GM18502 (cell line): ENCODE data around the gene METTL22.

Experiments
- ATAC-seq: cut with Tn5 transposase; IDR thresholded peaks from one replicate; pipeline ENCODE4 v1.9.1; 2021; ENCODE audit warnings: mild to moderate bottlenecking; ENCODE audit not compliant: unreplicated experiment, poor library complexity

The METTL22 gene

GRCh38 chr16:8683640-8684039, 62.1 kb downstream of the METTL22 start:
- ATAC-seq: no peak

GRCh38 chr16:8685617-8686016, 64.1 kb downstream of the METTL22 start:
- no peak for ATAC-seq

DNA sequence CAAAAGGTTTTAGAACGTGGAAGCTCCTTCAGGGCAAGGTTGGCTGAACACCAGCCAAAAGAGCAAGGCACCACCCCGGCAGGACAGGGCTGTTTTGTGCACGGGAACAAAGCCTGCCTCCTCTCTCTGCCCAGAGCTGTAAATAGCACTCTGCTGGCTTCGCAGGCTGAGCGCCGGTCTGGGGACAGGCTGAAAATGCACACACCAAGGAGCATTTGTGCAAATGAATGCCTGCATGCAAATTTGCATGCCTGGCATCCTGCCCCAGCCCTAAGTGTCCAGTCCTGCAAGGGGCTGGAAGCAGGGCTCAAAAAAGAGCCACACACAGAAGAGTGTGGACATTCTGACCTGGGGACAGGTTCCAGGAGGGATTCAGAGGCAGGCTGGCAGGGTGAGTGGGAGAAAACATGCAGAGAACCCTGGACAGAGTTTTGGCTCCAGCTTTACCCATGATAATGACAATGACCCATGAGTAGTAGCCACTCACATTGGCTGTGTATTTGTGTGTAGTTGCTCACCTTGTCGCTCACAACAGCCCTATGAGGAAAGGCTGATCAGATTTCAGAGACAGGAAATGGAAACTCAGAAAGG, 64.6 kb downstream of the METTL22 start:
- ATAC-seq: no peak

GRCh38 chr16:8686879-8687278, 65.4 kb downstream of the METTL22 start:
- ATAC-seq: no peak

DNA sequence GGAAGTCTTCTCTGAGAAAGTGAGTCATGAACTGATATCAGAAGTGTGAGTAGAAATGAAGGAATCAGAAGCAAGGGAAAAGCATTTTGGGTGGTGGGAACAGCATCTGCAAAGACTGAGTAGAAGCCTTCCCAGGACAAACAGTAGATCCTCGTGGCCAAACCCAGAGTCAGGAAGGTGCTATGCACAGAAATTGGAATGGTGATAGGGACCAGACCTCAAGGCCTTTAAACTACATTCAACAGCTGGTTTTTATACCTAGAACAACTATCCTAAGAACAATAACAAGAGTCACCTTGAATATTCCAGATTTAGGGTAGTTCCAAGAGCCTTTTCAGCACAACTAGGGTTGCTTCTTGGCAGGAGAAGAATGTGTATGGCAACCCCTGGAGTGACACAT, 68.2 kb downstream of the METTL22 start:
- ATAC-seq: no peak

DNA sequence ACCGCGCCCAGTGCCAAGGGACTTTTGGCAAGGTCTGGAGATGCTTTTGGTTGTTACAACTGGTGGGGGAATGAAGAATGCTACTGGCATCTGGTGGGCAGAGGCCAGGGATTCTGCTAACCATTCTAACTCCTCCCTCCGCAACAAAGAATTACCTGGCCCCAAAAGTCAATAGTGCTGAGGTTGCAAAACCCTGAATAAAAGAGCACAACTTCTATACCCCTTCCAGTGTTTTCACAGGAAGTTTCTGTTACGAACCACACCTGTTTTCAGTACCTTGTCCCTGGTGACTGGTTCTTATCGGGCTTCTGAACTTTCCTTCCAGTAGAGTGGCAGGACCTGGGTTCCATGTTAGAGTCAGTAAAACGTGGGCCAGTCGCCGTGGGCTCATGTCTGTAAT, 70.2 kb downstream of the METTL22 start:
- ATAC-seq: no peak

- no peak for ATAC-seq
Observed at GRCh38 chr16:8694795-8695728, 73.6 kb downstream of the METTL22 start.

DNA sequence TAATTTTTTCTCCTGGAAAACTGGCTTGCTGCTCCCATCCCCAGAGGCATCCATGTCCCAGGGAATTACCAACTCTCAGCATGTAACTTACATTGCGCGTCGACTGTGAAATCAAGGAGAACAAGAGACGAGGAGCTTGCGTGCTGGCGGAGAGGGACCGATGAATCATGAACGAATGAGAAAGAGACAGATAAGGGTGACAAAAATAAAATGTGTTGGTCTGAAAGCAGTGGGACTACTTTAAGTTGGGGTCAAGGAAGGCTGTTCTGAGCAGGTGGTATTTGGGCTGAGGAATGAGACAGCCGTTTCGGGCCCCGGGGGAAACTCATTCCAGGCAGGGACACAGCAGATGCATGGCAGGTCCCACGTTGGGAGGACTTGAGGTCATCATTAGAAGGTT, 75.4 kb downstream of the METTL22 start:
- no peak for ATAC-seq

GRCh38 chr16:8697965-8698364, 76.5 kb downstream of the METTL22 start:
- no peak for ATAC-seq
